ENCODE measurements around the gene CXCL1.

- TF ChIP-seq CTCF (IDR thresholded peaks at IDR 0.05) (no peak), POLR2A (IDR thresholded peaks at IDR 0.05) (no peak)
These were observed 24.8 kb upstream of the CXCL1 start for GRCh38 chr4:73844345-73844744.

All from adrenal gland (tissue), 5 donors.